ENCODE results near the gene PI4KB. TPM values are rescaled to one million over a fixed set of nuclear protein-coding genes. Genes with fewer than 3 reads are reported as not detected.
"Not testable (repeated sequence)": the region's sequence is repeated elsewhere in the genome, so short reads cannot be mapped to it uniquely, and the experiment has no call there.

Gene PI4KB
- total RNA-seq, 1 experiment from 2014 or later: 26.4 TPM

- peak; percentile 98 for DNase-seq (ENCODE audit: low read depth)
Measured at GRCh38 chr1:151281225-151281968, 45.8 kb downstream of the PI4KB start.

DNA sequence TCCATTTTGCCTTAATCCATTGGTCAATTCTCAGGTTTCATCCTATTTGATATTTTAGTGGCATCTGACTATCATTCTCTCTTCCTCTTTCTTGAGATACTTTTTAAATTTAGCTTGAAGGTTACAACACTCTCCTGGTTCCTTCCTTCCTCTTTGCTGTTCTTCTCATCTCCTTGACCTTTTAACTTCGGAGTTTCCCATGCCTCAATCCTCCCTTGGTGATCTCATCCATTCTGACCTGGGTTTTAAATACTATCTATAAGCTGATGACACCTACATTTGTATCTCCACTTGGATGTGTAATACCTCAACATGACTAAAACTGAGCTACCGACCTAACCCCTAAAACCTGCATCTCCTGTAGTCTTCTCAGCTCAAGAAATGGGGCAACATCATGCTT lies 50.0 kb downstream of the PI4KB start:
- DNase-seq (ENCODE audit: low read depth): no peak

- DNase-seq (ENCODE audit: low read depth): not testable (repeated sequence)
Measured at GRCh38 chr1:151275341-151275740, 51.9 kb downstream of the PI4KB start.

DNA sequence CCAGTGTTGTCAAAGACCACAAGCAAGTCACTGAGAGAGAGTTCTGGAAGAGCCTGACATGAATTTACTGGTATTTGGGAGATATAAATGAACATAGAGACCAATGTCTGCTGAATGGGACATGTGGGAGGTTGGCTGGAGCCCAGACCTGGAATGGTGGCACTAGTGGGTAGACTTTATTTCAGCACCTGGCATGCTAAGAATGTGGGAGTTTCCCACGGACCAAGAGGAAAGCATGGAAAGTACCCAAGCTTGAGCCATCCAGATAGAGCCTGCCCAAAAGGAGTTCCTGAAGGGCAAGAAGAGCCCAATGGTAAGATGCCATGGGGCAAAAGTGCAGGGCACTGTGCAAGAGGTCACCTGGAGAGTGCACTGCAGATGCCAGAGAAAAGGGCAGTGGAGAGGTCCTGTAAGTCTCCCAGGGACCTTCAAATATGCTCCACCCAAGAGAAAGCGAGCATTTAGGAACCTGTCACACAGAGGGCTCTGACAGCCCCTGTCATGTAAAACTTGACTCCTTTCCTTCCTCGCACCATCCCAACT lies 53.2 kb downstream of the PI4KB start:
- DNase-seq (ENCODE audit: low read depth): no peak

- no peak for DNase-seq (ENCODE audit: low read depth)
Measured at GRCh38 chr1:151267760-151268159, 59.5 kb downstream of the PI4KB start.

DNA sequence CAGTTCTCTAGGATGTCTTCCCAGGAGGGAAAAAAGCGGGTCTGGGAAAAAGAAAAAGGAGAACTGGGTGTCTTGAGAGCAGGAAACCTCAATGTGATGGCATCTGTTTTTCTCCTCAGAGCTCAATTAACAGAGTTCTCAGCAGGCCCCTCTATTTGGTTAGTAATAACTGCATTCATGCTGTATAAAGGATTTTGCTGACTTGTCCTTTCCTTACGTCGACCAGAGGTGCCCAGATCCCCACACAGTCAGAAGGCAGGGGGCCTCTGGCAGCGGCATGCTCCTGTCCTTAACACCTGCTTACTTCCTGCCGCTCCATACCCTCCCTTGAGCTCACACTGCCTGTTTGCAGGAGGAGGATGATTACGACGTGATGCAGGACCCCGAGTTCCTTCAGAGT lies 60.4 kb downstream of the PI4KB start:
- no peak for DNase-seq (ENCODE audit: low read depth)

GRCh38 chr1:151266315-151266714 lies 60.9 kb downstream of the PI4KB start:
- no peak for DNase-seq (ENCODE audit: low read depth)

- DNase-seq (ENCODE audit: low read depth): no peak
Measured at GRCh38 chr1:151265446-151266236, 61.6 kb downstream of the PI4KB start.

DNA sequence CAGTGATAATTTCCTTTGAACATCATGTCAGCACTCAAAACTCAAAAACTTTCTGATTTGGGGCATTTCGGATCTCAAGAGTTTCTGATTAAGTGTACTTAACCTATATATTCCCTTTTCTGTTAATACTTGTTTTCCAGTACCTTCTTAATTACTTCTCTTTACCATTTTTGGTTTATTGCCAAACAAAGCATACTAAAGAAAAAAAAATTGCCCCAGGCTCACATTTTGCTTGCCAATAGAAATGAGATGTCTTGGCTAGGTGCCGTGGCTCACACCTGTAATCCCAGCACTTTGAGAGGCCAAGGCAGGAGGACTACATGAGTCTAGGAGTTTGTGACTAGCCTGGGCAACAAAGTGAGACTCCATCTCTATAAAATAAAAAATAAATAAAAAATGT lies 67.9 kb downstream of the PI4KB start:
- DNase-seq (ENCODE audit: low read depth): no peak

GRCh38 chr1:151255381-151255780 lies 71.8 kb downstream of the PI4KB start:
- DNase-seq (ENCODE audit: low read depth): no peak

DNA sequence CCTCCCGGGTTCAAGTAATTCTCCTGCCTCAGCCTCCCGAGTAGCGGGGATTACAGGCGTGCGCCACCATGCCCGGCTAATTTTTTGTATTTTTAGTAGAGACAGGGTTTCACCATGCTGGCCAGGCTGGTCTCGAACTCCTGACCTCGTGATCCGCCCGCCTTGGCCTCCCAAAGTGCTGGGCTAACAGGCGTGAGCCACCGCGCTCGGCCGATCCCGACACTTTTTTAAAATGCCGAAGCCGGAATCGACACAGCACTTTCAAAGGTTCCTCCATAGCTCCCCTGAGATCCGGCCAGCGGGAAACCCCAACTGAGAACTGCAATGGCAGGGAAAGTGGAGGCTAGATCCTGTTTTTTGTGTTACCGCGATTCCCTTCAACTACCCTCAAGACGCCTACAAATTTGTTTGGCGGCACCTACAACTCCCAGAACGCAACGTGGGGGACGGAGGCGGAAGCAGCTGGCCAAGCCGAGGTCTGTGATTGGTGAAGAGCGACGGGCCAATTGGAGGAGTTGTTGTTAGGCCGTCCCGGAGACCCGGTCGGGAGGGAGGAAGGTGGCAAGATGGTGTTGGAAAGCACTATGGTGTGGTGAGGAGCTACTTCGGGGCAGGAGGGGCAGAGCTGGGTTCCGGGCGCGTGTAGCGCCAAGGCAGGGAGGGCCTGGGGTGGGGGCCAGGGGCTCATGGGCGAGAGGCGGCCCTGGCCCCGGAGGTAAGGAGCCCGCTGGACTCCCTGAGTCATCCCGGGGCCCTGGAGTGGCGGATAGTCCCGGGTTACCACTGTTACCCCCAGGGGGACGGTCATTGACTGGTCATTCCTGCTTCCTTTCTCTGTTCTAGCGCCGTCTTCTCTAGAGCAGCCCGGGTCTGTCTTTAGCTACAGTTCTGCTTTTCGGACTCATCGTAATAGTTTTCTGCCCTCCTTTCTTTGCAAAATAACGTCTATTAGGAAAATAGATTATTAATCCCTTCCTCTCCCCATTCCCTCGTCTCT lies 72.7 kb downstream of the PI4KB start, which contains the start of gene PSMD4:
TSS of gene PSMD4 (plus strand) at position 518 of the 997 bp plus-strand sequence. CDS start at position 567, 49 bp downstream.
- DNase-seq (ENCODE audit: low read depth): peak; percentile 96

GRCh38 chr1:151251656-151252470 lies 75.4 kb downstream of the PI4KB start:
- DNase-seq (ENCODE audit: low read depth): peak; percentile 76

DNA sequence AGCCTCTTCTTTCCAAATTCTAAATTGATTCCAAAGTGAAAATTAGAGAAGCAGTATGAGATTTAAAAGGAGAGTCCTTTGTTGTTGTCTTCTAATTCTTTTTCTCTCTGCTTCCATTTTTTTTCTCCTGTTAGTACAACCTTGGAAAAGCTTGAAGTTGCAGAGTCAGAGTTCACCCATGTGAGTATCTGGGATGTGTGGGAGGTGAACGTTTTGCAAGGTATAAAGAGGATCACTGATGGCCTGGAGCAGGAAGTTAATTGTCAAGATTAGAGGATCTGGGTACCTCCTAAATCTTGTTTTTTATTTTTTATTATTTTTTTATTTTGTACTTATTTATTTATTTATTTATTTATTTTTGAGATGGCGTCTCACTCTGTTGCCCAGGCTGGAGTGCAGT lies 80.4 kb downstream of the PI4KB start:
- DNase-seq (ENCODE audit: low read depth): no peak

GRCh38 chr1:151243683-151244216 lies 83.5 kb downstream of the PI4KB start:
- DNase-seq (ENCODE audit: low read depth): no peak

GRCh38 chr1:151242442-151242841 lies 84.8 kb downstream of the PI4KB start:
- no peak for DNase-seq (ENCODE audit: low read depth)

Other genes with a start within 250 kb of the PI4KB start
- gene SEMA6C, start 180.8 kb downstream of the PI4KB start, total RNA-seq (2014; rRNA removed; shearing (Covaris generic)): 0.48 and 0.78 TPM in 2 replicates
- not detected in 2 replicates for gene TNFAIP8L2, start 170.8 kb downstream of the PI4KB start, total RNA-seq (2014; rRNA removed; shearing (Covaris generic))
- 7.4 and 8.2 TPM in 2 replicates for gene LYSMD1, start 161.5 kb downstream of the PI4KB start, total RNA-seq (2014; rRNA removed; shearing (Covaris generic))
- 47.4 and 58.5 TPM in 2 replicates for gene SCNM1, start 161.3 kb downstream of the PI4KB start, total RNA-seq (2014; rRNA removed; shearing (Covaris generic))
- gene TMOD4, start 151.4 kb downstream of the PI4KB start, total RNA-seq (2014; rRNA removed; shearing (Covaris generic)): 0.36 TPM in 1 of 2 replicates, not detected in the other
- 54.0 and 63.8 TPM in 2 replicates for gene VPS72, start 137.2 kb downstream of the PI4KB start, total RNA-seq (2014; rRNA removed; shearing (Covaris generic))
- 27.4 and 39.5 TPM in 2 replicates for gene PIP5K1A, start 128.9 kb downstream of the PI4KB start, total RNA-seq (2014; rRNA removed; shearing (Covaris generic))
- gene PSMD4, start 72.7 kb downstream of the PI4KB start, total RNA-seq (2014; rRNA removed; shearing (Covaris generic)): 186 and 201 TPM in 2 replicates
- gene ZNF687, start 45.1 kb downstream of the PI4KB start, total RNA-seq (2014; rRNA removed; shearing (Covaris generic)): 6.7 and 10.9 TPM in 2 replicates
- 43.6 and 52.0 TPM in 2 replicates for gene RFX5, start 19.8 kb upstream of the PI4KB start, total RNA-seq (2014; rRNA removed; shearing (Covaris generic))
- 5.1 and 5.2 TPM in 2 replicates for gene SELENBP1, start 45.3 kb upstream of the PI4KB start, total RNA-seq (2014; rRNA removed; shearing (Covaris generic))
- 469 and 498 TPM in 2 replicates for gene PSMB4, start 72.2 kb upstream of the PI4KB start, total RNA-seq (2014; rRNA removed; shearing (Covaris generic))
- gene POGZ, start 132.1 kb upstream of the PI4KB start, total RNA-seq (2014; rRNA removed; shearing (Covaris generic)): 9.5 and 13.5 TPM in 2 replicates
- gene CGN, start 184.0 kb upstream of the PI4KB start, total RNA-seq (2014; rRNA removed; shearing (Covaris generic)): under 0.01 and 0.10 TPM in 2 replicates
- 2.3 and 3.8 TPM in 2 replicates for gene TUFT1, start 212.9 kb upstream of the PI4KB start, total RNA-seq (2014; rRNA removed; shearing (Covaris generic))